Parathyroid adenoma (tissue), 2 donors: Measurements from ENCODE around the gene AOC3.
"Not testable (repeated sequence)": the region's sequence is repeated elsewhere in the genome, so short reads cannot be mapped to it uniquely, and the experiment has no call there.

Experiments
- H2AFZ ChIP-seq: fragments of 300-600 bp; sonication (generic); one replicate; pipeline ENCODE4 v1.7.0; 2017; ENCODE audit warnings: antibody characterized with exemption, mild to moderate bottlenecking
- H3K27ac ChIP-seq: fragments of 300-600 bp; sonication (generic); one replicate; pipeline ENCODE4 v1.7.0; 2017
- H3K27me3 ChIP-seq: fragments of 300-600 bp; sonication (generic); one replicate; pipeline ENCODE4 v1.7.0; 2017; ENCODE audit warnings: low read length; ENCODE audit not compliant: control insufficient read depth, insufficient read depth
- H3K36me3 ChIP-seq: fragments of 300-600 bp; sonication (generic); one replicate; pipeline ENCODE4 v1.7.0; 2017; ENCODE audit warnings: low read length; ENCODE audit not compliant: control insufficient read depth, insufficient read depth
- H3K4me1 ChIP-seq: fragments of 300-600 bp; sonication (generic); one replicate; pipeline ENCODE4 v1.7.0; 2017; ENCODE audit warnings: control low read depth
- H3K4me2 ChIP-seq: fragments of 300-600 bp; sonication (generic); one replicate; pipeline ENCODE4 v1.7.0; 2017; ENCODE audit warnings: low read length
- H3K4me3 ChIP-seq: fragments of 300-600 bp; sonication (generic); one replicate; pipeline ENCODE4 v1.7.0; 2017; ENCODE audit warnings: low read depth, low read length
- H3K79me2 ChIP-seq: fragments of 300-600 bp; sonication (generic); one replicate; pipeline ENCODE4 v1.7.0; 2017; ENCODE audit warnings: control low read depth
- H3K9ac ChIP-seq: fragments of 300-600 bp; sonication (generic); one replicate; pipeline ENCODE4 v1.7.0; 2017; ENCODE audit warnings: mild to moderate bottlenecking
- H3K9me3 ChIP-seq: fragments of 300-600 bp; sonication (generic); one replicate; pipeline ENCODE4 v1.7.0; 2017; ENCODE audit warnings: low read length; ENCODE audit not compliant: control insufficient read depth
- CTCF ChIP-seq: fragments of 300-600 bp; sonication (generic); IDR thresholded peaks from one replicate; pipeline ENCODE4 v1.7.0; 2017; ENCODE audit warnings: antibody characterized with exemption, mild to moderate bottlenecking
- donor health status: primary hyperparathyroidism.

AOC3 gene

DNA sequence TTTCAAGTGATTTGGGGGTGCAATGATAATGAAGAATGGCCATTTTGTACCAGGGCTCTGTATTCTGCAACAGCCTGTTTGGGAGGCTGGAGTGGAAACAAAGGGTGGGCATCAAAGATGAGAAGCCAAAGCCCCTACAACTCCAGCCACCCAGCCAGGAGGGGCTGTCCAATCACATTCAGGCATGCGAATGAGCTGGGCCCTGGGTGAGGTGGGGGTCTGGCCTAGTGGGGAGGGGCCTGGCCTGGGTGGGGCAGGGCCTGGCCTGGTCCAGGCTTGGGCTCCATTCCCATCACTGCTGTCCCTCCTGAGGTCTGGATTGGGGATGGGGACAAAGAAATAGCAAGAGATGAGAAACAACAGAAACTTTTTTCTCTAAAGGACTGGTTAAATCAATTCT, 6.4 kb downstream of the AOC3 start:
- H3K9ac ChIP-seq: no peak overlapping the region
- no peak overlapping the region for H2AFZ ChIP-seq
- no peaks in the 10 kb centered on the region for H3K27me3 ChIP-seq
- no peaks in the 10 kb centered on the region for H3K9me3 ChIP-seq
- H3K4me3 ChIP-seq: no peak overlapping the region
- no peaks in the 10 kb centered on the region for H3K4me1 ChIP-seq
- no peak for TF ChIP-seq CTCF
- no peaks in the 10 kb centered on the region for H3K36me3 ChIP-seq
- H3K27ac ChIP-seq: no peak overlapping the region
- no peaks in the 10 kb centered on the region for H3K79me2 ChIP-seq
- H3K4me2 ChIP-seq: no peak overlapping the region

DNA sequence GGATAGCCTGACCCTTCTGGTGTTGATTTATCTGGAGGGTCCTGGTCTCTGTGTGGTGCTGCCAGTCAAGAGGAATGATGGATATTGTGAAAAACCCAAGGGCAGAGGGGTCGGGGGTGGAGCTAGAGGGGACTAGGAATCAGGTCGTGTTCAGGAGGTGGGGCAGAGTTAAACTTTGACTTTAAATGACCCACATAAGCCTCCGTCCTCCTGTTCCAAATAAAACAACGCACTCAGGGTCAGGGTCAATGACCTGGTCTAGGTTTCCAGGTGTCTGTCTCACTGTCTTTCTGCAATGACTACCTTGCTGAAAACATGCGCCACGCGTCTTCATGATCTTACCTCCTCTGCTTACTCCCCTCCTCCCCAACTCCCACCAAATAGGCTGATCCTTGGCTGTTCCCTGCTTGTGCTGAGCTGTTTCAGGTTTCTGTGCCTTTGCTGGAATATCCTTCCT, 14.7 kb downstream of the AOC3 start:
- H3K9me3 ChIP-seq: no peaks in the 10 kb centered on the region
- H3K79me2 ChIP-seq: no peaks in the 10 kb centered on the region
- H3K4me1 ChIP-seq: no peaks in the 10 kb centered on the region
- H3K36me3 ChIP-seq: no peaks in the 10 kb centered on the region
- TF ChIP-seq CTCF: no peak
- H3K4me2 ChIP-seq: no peak overlapping the region
- H3K9ac ChIP-seq: no peak overlapping the region
- H2AFZ ChIP-seq: no peak overlapping the region
- H3K27me3 ChIP-seq: no peaks in the 10 kb centered on the region
- H3K27ac ChIP-seq: no peak overlapping the region
- no peak overlapping the region for H3K4me3 ChIP-seq

- no peak overlapping the region for H3K9ac ChIP-seq
- H3K27ac ChIP-seq: no peak overlapping the region
- H3K27me3 ChIP-seq: no peaks in the 10 kb centered on the region
- H3K9me3 ChIP-seq: no peaks in the 10 kb centered on the region
- no peak overlapping the region for H3K4me3 ChIP-seq
- no peak overlapping the region for H3K4me2 ChIP-seq
- no peak for TF ChIP-seq CTCF
- no peaks in the 10 kb centered on the region for H3K79me2 ChIP-seq
- H2AFZ ChIP-seq: no peak overlapping the region
- no peaks in the 10 kb centered on the region for H3K36me3 ChIP-seq
- no peaks in the 10 kb centered on the region for H3K4me1 ChIP-seq
These were observed 15.2 kb downstream of the AOC3 start for GRCh38 chr17:42866216-42866615.

- Histone ChIP-seq H3K4me2 (no peak overlapping the region), H3K9ac (no peak overlapping the region)
These were observed 15.9 kb downstream of the AOC3 start for GRCh38 chr17:42866631-42867575.

GRCh38 chr17:42867694-42868261, 16.8 kb downstream of the AOC3 start:
- H3K27ac ChIP-seq, H3K4me1 ChIP-seq, H3K4me2 ChIP-seq, H2AFZ ChIP-seq, H3K9ac ChIP-seq, H3K36me3 ChIP-seq, H3K4me3 ChIP-seq, H3K27me3 ChIP-seq, H3K79me2 ChIP-seq, H3K9me3 ChIP-seq: not testable (repeated sequence)

More at GRCh38 chr17:42866631-42867575, 15.9 kb downstream of the AOC3 start:
- Histone ChIP-seq H3K27me3 (no peaks in the 10 kb centered on the region), H3K36me3 (no peaks in the 10 kb centered on the region), H3K4me1 (no peaks in the 10 kb centered on the region), H2AFZ (peak overlapping the region; percentile 15), H3K4me3 (no peak overlapping the region), H3K27ac (no peak overlapping the region), H3K79me2 (no peaks in the 10 kb centered on the region), H3K9me3 (no peaks in the 10 kb centered on the region)
- no peak for TF ChIP-seq CTCF
